Type B pancreatic cell (in vitro differentiated cells): Measurements from ENCODE around the gene RCOR1. TPM values are rescaled to one million over a fixed set of nuclear protein-coding genes. Genes with fewer than 3 reads are reported as not detected.

Experiments
- DNase-seq: peaks from one replicate; pipeline ENCODE4 v3.0.0; 2021; ENCODE audit warnings: mixed read lengths; ENCODE audit not compliant: unreplicated experiment; ENCODE audit errors: extremely low spot score
- H3K27ac Mint-ChIP-seq: 2 replicates; pipeline ENCODE4 v1.8.0; 2021; ENCODE audit warnings: mild to moderate bottlenecking, mixed read lengths
- H3K27me3 Mint-ChIP-seq: 2 replicates; pipeline ENCODE4 v1.8.0; 2021; ENCODE audit warnings: mixed read lengths
- H3K36me3 Mint-ChIP-seq: 2 replicates; pipeline ENCODE4 v1.8.0; 2021; ENCODE audit warnings: mixed read lengths
- H3K4me1 Mint-ChIP-seq: one replicate; pipeline ENCODE4 v1.8.0; 2021; ENCODE audit warnings: mixed read lengths; ENCODE audit not compliant: unreplicated experiment
- H3K4me3 Mint-ChIP-seq: 2 replicates; pipeline ENCODE4 v1.8.0; 2021; ENCODE audit warnings: mild to moderate bottlenecking, mixed read lengths
- H3K9me3 Mint-ChIP-seq: 2 replicates; pipeline ENCODE4 v1.8.0; 2021; ENCODE audit warnings: mixed read lengths
- total RNA-seq: library from RNA; stranded (reverse); gene quantifications from 2 replicates; pipeline ENCODE4 v1.2.1, GENCODE V29; 2021; ENCODE audit warnings: low replicate concordance
- TF ChIP-seq, protein P1 (sequence below): fragments of 200-600 bp; sonication (generic); conservative IDR thresholded peaks from 2 replicates; pipeline ENCODE4 v1.5.0; 2021; ENCODE audit warnings: antibody characterized with exemption, mild to moderate bottlenecking

The RCOR1 gene
- total RNA-seq, 1 donor from 2014 or later = 35.3 TPM

DNA sequence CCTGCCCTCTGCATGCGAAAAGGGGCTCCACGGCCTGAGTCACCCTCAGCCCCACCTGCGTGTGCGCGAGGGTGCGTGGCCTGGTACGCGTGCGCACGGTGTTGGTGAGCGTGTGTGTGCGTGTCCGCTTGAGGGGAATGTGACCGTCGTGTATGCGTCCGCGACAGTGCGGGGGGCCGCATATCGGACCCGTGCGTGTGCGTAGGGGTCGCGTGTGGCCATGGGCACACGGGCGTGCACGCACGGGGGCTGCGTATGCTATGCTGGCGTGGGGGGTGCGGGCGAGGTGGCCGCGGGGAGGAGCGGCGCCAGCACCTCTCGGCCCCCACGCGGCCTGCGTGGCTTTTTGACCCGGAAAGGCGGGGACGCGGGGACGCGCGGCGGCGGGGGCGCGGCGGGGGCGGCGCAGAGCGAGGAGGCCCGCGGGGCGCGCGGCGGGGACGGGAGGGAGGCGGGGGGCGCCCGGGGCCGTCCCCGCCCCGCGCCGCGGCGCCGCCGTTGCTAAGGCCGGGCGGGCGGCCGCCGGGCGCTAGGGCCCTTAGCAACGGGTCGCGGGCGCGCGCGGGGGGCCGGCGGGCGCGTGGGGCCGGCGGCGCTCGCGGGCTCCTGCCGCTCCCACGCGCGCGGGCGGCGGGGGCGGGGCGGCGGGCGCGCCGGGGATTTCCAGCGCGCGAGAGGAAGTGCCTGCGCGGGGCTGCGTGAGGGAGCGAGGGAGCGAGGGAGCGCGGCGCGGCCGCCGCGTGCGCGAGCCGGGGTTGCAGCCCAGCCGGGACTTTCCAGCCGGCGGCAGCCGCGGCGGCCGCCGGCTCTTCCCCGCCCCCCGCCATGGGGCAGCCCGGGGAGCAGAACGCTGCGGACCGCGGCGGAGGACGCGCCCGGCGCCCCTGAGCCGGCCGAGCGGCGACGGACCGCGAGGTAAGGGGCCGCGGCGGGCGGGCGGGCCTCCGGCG lies 184.6 kb downstream of the RCOR1 start, which contains the start of gene TRAF3:
Gene TRAF3, plus strand, starts transcription at position 689 of the 950 bp plus-strand sequence. CDS start 92,753 bp downstream, outside the sequence.
- TF ChIP-seq, protein P1, sequence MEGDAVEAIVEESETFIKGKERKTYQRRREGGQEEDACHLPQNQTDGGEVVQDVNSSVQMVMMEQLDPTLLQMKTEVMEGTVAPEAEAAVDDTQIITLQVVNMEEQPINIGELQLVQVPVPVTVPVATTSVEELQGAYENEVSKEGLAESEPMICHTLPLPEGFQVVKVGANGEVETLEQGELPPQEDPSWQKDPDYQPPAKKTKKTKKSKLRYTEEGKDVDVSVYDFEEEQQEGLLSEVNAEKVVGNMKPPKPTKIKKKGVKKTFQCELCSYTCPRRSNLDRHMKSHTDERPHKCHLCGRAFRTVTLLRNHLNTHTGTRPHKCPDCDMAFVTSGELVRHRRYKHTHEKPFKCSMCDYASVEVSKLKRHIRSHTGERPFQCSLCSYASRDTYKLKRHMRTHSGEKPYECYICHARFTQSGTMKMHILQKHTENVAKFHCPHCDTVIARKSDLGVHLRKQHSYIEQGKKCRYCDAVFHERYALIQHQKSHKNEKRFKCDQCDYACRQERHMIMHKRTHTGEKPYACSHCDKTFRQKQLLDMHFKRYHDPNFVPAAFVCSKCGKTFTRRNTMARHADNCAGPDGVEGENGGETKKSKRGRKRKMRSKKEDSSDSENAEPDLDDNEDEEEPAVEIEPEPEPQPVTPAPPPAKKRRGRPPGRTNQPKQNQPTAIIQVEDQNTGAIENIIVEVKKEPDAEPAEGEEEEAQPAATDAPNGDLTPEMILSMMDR = no peak
- Mint-ChIP-seq H3K4me1 (peaks cover 28% of the 10 kb centered on the region), H3K27me3 (no peaks in the 10 kb centered on the region), H3K36me3 (no peaks in the 10 kb centered on the region), H3K9me3 (no peaks in the 10 kb centered on the region), H3K27ac (peak within 1 kb of the TSS; percentile 88), H3K4me3 (peak within 1 kb of the TSS; percentile 90)
- no peak for DNase-seq

GRCh38 chr14:102777711-102778337 lies 185.4 kb downstream of the RCOR1 start:
- H3K4me1 Mint-ChIP-seq = peaks cover 32% of the 10 kb centered on the region
- DNase-seq = no peak
- no peaks in the 10 kb centered on the region for H3K27me3 Mint-ChIP-seq
- no peaks in the 10 kb centered on the region for H3K9me3 Mint-ChIP-seq
- peak overlapping the region; percentile 90 for H3K4me3 Mint-ChIP-seq
- TF ChIP-seq, protein P1 = no peak
- H3K27ac Mint-ChIP-seq = peak overlapping the region; percentile 82
- H3K36me3 Mint-ChIP-seq = no peaks in the 10 kb centered on the region

DNA sequence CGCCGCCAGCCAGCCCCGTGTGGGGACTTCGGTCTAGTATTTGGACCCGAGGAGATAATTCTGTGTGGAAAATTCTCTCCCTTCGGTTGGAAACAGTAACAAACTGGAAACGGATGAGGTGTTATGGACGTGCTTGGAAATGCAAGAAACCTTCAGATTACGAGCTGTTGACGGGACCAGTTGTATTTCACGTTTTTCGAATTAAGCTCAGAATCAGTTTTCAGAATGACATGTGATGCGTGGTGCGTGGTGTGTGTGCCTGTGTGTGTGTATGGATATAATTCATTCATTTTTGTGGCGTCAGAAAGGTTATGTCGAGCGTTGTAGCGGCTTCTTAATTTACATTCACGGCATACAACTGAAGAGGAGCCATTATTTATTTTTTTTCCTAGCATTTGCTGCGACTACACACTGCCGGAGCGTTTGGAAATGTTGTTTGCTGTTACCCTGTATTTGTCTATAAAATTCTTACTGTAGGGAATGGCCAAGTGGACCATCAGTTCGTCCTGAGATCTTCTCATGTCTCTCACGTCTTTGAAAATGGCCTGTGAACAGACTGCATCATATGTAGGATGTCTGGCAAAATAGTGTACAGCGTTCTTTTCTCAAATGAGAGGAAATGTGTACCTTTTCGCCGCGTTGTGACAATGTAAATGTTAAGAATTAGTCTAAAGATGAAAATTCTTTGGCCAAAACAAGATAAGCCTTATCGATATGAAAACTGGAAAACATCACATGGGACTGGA lies 186.1 kb downstream of the RCOR1 start:
- H3K27ac Mint-ChIP-seq = peak overlapping the region; percentile 82
- H3K4me1 Mint-ChIP-seq = peaks cover 33% of the 10 kb centered on the region
- no peak for DNase-seq
- no peaks in the 10 kb centered on the region for H3K9me3 Mint-ChIP-seq
- H3K36me3 Mint-ChIP-seq = no peaks in the 10 kb centered on the region
- no peaks in the 10 kb centered on the region for H3K27me3 Mint-ChIP-seq
- TF ChIP-seq, protein P1 = no peak
- peak overlapping the region; percentile 90 for H3K4me3 Mint-ChIP-seq

DNA sequence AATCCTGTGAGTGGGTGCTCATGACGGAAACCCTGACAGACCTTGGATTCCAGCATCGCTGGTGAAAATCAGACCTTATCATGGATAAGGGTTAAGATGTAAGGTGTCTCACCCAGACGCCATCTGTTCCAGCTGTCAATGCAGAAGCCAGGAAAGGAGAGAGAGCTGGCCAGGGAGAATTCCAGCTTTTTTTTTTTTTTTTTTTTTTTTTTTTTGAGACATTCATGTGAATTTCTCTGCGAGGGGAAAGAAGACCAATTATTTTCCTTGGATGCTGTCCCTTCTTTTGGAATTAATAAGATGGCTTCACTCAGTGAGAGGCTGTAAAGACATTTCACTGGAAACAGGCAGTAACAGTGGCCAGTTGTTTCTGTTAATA lies 186.6 kb downstream of the RCOR1 start:
- H3K27ac Mint-ChIP-seq = peak overlapping the region; percentile 82
- no peak for DNase-seq
- H3K36me3 Mint-ChIP-seq = no peaks in the 10 kb centered on the region
- TF ChIP-seq, protein P1 = no peak
- no peaks in the 10 kb centered on the region for H3K27me3 Mint-ChIP-seq
- H3K9me3 Mint-ChIP-seq = no peaks in the 10 kb centered on the region
- H3K4me1 Mint-ChIP-seq = peaks cover 37% of the 10 kb centered on the region
- H3K4me3 Mint-ChIP-seq = peak overlapping the region; percentile 90

DNA sequence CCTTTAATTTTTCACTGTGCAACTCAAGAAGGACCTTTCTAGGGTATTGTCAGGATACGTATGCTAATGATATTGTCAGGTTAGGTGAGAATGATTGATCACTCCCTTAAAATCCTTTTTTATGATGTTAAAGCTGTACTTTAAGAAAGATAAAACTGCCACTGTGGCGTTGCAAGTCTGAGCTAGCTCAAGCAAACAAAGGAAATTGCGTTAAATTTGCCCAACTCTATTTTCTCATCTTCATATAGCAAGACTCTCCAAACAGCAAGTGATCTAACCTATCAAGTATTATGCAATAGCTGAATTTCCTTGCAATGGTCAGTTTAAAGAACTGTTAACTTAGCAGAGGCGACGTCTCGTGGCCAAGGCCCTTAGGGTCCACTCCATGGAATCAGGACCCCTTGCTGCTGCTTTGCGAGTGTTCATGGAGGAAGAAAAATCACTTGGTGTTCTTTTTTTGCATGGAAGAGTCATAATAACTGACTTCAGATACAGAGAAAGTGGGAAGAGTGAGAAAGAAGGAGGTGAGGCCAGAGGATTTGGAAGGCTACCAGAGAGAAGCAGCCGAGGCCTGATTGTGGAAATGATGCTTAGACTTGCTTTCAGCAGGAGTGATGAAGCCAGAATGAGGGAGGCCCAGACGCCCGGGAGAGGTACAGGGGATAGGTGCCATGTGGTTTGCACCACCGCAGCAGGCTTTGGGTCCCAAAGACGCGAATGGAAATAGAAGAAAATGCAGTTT lies 187.3 kb downstream of the RCOR1 start:
- TF ChIP-seq, protein P1 = no peak
- H3K4me3 Mint-ChIP-seq = peak overlapping the region; percentile 90
- H3K27me3 Mint-ChIP-seq = no peaks in the 10 kb centered on the region
- H3K27ac Mint-ChIP-seq = peak overlapping the region; percentile 82
- peaks cover 36% of the 10 kb centered on the region for H3K4me1 Mint-ChIP-seq
- no peaks in the 10 kb centered on the region for H3K9me3 Mint-ChIP-seq
- no peaks in the 10 kb centered on the region for H3K36me3 Mint-ChIP-seq
- DNase-seq = no peak
